DND-41 (cell line): Measurements from ENCODE around the gene SVIL.

ENCODE experiments used
- EZH2 ChIP-seq: IDR thresholded peaks from 3 replicates; pipeline ENCODE4 v1.6.1; 2012; ENCODE audit warnings: borderline replicate concordance, low read depth, mild to moderate bottlenecking, moderate library complexity, low read length, inconsistent platforms; ENCODE audit not compliant: severe bottlenecking
- TF ChIP-seq, protein P1 (sequence below): IDR thresholded peaks from 2 replicates; pipeline ENCODE4 v1.5.1; 2012; ENCODE audit warnings: borderline replicate concordance, low read length, moderate library complexity, mild to moderate bottlenecking; ENCODE audit not compliant: poor library complexity, severe bottlenecking; ENCODE audit errors: extremely low read depth

DNA sequence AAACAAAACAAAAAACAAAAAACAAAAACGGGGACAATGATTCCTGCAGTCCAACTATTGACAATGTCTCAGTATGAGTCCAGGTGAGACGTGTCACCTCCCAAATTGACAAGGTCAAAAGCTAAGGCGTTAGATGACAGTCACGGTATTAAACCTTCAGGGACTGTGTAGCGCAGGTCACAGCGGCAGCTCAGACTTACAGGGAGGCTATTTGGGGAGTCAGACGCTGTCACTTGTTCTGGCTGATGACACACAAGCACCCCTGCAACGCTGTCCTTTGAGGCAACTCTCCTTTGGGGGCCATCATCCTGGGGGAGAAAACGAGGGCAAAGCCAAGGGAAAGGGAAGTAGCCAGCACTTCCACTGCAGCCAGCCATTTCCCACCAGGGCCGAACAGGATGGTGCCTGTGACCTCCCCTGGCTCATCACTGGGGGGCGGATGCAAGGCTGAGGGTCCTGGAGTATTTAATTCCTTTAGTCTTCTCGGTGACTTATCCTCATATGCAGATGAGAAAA lies 55.3 kb downstream of the SVIL start:
- TF ChIP-seq, protein P1, sequence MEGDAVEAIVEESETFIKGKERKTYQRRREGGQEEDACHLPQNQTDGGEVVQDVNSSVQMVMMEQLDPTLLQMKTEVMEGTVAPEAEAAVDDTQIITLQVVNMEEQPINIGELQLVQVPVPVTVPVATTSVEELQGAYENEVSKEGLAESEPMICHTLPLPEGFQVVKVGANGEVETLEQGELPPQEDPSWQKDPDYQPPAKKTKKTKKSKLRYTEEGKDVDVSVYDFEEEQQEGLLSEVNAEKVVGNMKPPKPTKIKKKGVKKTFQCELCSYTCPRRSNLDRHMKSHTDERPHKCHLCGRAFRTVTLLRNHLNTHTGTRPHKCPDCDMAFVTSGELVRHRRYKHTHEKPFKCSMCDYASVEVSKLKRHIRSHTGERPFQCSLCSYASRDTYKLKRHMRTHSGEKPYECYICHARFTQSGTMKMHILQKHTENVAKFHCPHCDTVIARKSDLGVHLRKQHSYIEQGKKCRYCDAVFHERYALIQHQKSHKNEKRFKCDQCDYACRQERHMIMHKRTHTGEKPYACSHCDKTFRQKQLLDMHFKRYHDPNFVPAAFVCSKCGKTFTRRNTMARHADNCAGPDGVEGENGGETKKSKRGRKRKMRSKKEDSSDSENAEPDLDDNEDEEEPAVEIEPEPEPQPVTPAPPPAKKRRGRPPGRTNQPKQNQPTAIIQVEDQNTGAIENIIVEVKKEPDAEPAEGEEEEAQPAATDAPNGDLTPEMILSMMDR = no peak
- no peak for TF ChIP-seq EZH2
